Measurements from ENCODE around the gene SERPINB4.

SERPINB4 gene

GRCh38 chr18:63637703-63638102, 6.4 kb downstream of the SERPINB4 start:
- FAIRE-seq (no peak), DNase-seq (ENCODE audit: insufficient read length, low spot score) (no peak)

- DNase-seq (ENCODE audit: insufficient read length, low spot score) = no peak
- no peak for FAIRE-seq
Observed at GRCh38 chr18:63627819-63628218, 16.2 kb downstream of the SERPINB4 start.

GRCh38 chr18:63626431-63626830, 17.6 kb downstream of the SERPINB4 start:
- FAIRE-seq (no peak), DNase-seq (ENCODE audit: insufficient read length, low spot score) (no peak)

GRCh38 chr18:63624863-63625262, 19.2 kb downstream of the SERPINB4 start:
- DNase-seq (ENCODE audit: insufficient read length, low spot score) (no peak), FAIRE-seq (no peak)

GRCh38 chr18:63619661-63620060, 24.4 kb downstream of the SERPINB4 start:
- no peak for FAIRE-seq
- no peak for DNase-seq (ENCODE audit: insufficient read length, low spot score)

GRCh38 chr18:63617915-63618234, 26.2 kb downstream of the SERPINB4 start:
- FAIRE-seq = no peak
- DNase-seq (ENCODE audit: insufficient read length, low spot score) = no peak

- no peak for FAIRE-seq
- DNase-seq (ENCODE audit: insufficient read length, low spot score) = no peak
Observed at GRCh38 chr18:63617049-63617914, 26.8 kb downstream of the SERPINB4 start.

GRCh38 chr18:63613420-63613819, 30.6 kb downstream of the SERPINB4 start:
- DNase-seq (ENCODE audit: insufficient read length, low spot score) = no peak
- FAIRE-seq = no peak

- no peak for FAIRE-seq
Observed at GRCh38 chr18:63606526-63606925, 37.5 kb downstream of the SERPINB4 start.

GRCh38 chr18:63604791-63605567, 39.1 kb downstream of the SERPINB4 start:
- FAIRE-seq = peak; percentile 76
- no peak for DNase-seq (ENCODE audit: insufficient read length, low spot score)

More at GRCh38 chr18:63606526-63606925, 37.5 kb downstream of the SERPINB4 start:
- DNase-seq (ENCODE audit: insufficient read length, low spot score) = no peak

GRCh38 chr18:63603772-63604171, 40.3 kb downstream of the SERPINB4 start:
- FAIRE-seq = peak; percentile 51

GRCh38 chr18:63603355-63603754, 40.7 kb downstream of the SERPINB4 start:
- DNase-seq (ENCODE audit: insufficient read length, low spot score) (no peak), FAIRE-seq (peak; percentile 62)

More at GRCh38 chr18:63603772-63604171, 40.3 kb downstream of the SERPINB4 start:
- DNase-seq (ENCODE audit: insufficient read length, low spot score) = no peak

- FAIRE-seq = no peak
Observed at GRCh38 chr18:63596964-63597363, 47.1 kb downstream of the SERPINB4 start.

GRCh38 chr18:63592471-63592870, 51.6 kb downstream of the SERPINB4 start:
- FAIRE-seq (no peak), DNase-seq (ENCODE audit: insufficient read length, low spot score) (no peak)

More at GRCh38 chr18:63596964-63597363, 47.1 kb downstream of the SERPINB4 start:
- DNase-seq (ENCODE audit: insufficient read length, low spot score) = no peak

GRCh38 chr18:63591725-63592124, 52.3 kb downstream of the SERPINB4 start:
- FAIRE-seq = no peak

GRCh38 chr18:63590966-63591695, 52.9 kb downstream of the SERPINB4 start:
- DNase-seq (ENCODE audit: insufficient read length, low spot score) = no peak
- no peak for FAIRE-seq

More at GRCh38 chr18:63591725-63592124, 52.3 kb downstream of the SERPINB4 start:
- no peak for DNase-seq (ENCODE audit: insufficient read length, low spot score)

- no peak for DNase-seq (ENCODE audit: insufficient read length, low spot score)
Observed at GRCh38 chr18:63590373-63590772, 53.7 kb downstream of the SERPINB4 start.

GRCh38 chr18:63588909-63589308, 55.1 kb downstream of the SERPINB4 start:
- DNase-seq (ENCODE audit: insufficient read length, low spot score) (no peak), FAIRE-seq (no peak)

More at GRCh38 chr18:63590373-63590772, 53.7 kb downstream of the SERPINB4 start:
- FAIRE-seq = no peak
